Neural progenitor cell (in vitro differentiated cells): ENCODE measurements around the gene ANO4. TPM values are rescaled to one million over a fixed set of nuclear protein-coding genes. Genes with fewer than 3 reads are reported as not detected.

ENCODE experiments used
- DNase-seq: peaks from one replicate; pipeline ENCODE4 v3.0.0-alpha.2; 2016; ENCODE audit warnings: low spot score
- H2AFZ ChIP-seq: fragments of 200-600 bp; sonication (generic); replicated peaks from 2 replicates; pipeline ENCODE4 v1.6.1; 2016; ENCODE audit warnings: antibody characterized with exemption
- H3F3A ChIP-seq: fragments of 200-600 bp; sonication (generic); 2 replicates; pipeline ENCODE4 v1.6.1; 2016; ENCODE audit warnings: antibody characterized with exemption, low read depth
- H3K27ac ChIP-seq: fragments of 200-600 bp; sonication (generic); 2 replicates; pipeline ENCODE4 v1.5.1; 2016; ENCODE audit warnings: mild to moderate bottlenecking
- H3K27me3 ChIP-seq: fragments of 200-600 bp; sonication (generic); 2 replicates; pipeline ENCODE4 v1.6.1; 2016; ENCODE audit warnings: mild to moderate bottlenecking, moderate library complexity
- H3K36me3 ChIP-seq: fragments of 200-600 bp; sonication (generic); 2 replicates; pipeline ENCODE4 v1.5.1; 2016
- H3K4me1 ChIP-seq: fragments of 200-600 bp; sonication (generic); 2 replicates; pipeline ENCODE4 v1.6.1; 2016; ENCODE audit warnings: mixed run types
- H3K4me2 ChIP-seq: fragments of 200-600 bp; sonication (generic); 2 replicates; pipeline ENCODE4 v1.6.1; 2016
- H3K4me3 ChIP-seq: fragments of 200-600 bp; sonication (generic); 2 replicates; pipeline ENCODE4 v1.5.1; 2016
- H3K79me2 ChIP-seq: fragments of 200-600 bp; sonication (generic); 2 replicates; pipeline ENCODE4 v1.6.1; 2016; ENCODE audit warnings: low read depth
- H3K9ac ChIP-seq: fragments of 200-600 bp; sonication (generic); 2 replicates; pipeline ENCODE4 v1.6.1; 2016
- H3K9me3 ChIP-seq: fragments of 200-600 bp; sonication (generic); 2 replicates; pipeline ENCODE4 v1.5.1; 2016; ENCODE audit warnings: low read depth
- H4K20me1 ChIP-seq: fragments of 200-600 bp; sonication (generic); 2 replicates; pipeline ENCODE4 v1.6.1; 2016; ENCODE audit warnings: low read depth
- H3K27ac Mint-ChIP-seq: 3 replicates; pipeline ENCODE4 v1.8.0; 2021; ENCODE audit warnings: mixed read lengths
- H3K27me3 Mint-ChIP-seq: 2 replicates; pipeline ENCODE4 v1.8.0; 2022; ENCODE audit warnings: low read depth, mild to moderate bottlenecking, inconsistent platforms, moderate library complexity, mixed read lengths; ENCODE audit not compliant: insufficient read depth
- H3K36me3 Mint-ChIP-seq: 3 replicates; pipeline ENCODE4 v1.8.0; 2021; ENCODE audit warnings: mixed read lengths
- H3K4me1 Mint-ChIP-seq: 3 replicates; pipeline ENCODE4 v1.8.0; 2021; ENCODE audit warnings: mixed read lengths
- H3K4me3 Mint-ChIP-seq: 3 replicates; pipeline ENCODE4 v1.8.0; 2021; ENCODE audit warnings: mild to moderate bottlenecking, moderate library complexity, mixed read lengths
- H3K9me3 Mint-ChIP-seq: 3 replicates; pipeline ENCODE4 v1.8.0; 2020; ENCODE audit warnings: mixed read lengths
- EZH2 ChIP-seq: fragments of 200-600 bp; sonication (generic); IDR thresholded peaks from 2 replicates; pipeline ENCODE4 v1.6.1; 2017; ENCODE audit warnings: antibody characterized with exemption, mild to moderate bottlenecking, moderate library complexity
- EZH2phosphoT487 ChIP-seq: fragments of 200-600 bp; sonication (generic); IDR thresholded peaks from 2 replicates; pipeline ENCODE4 v1.6.1; 2017; ENCODE audit warnings: antibody characterized with exemption
- total RNA-seq: library from RNA; depleted of rRNA; stranded (reverse); fragments of >200 nt; gene quantifications from 2 replicates; pipeline ENCODE4 v1.2.3, GENCODE V29; 2015; ENCODE audit warnings: low replicate concordance

The ANO4 gene
- total RNA-seq, 1 donor from 2014 or later = not detected

- no peaks in the 10 kb centered on the region for H3K4me1 Mint-ChIP-seq
- TF ChIP-seq EZH2phosphoT487 (no peak), EZH2 (no peak)
- Histone ChIP-seq H3K9ac (no peak overlapping the region), H3K4me1 (no peaks in the 10 kb centered on the region), H3K36me3 (no peaks in the 10 kb centered on the region), H3K27ac (no peak overlapping the region), H4K20me1 (no peaks in the 10 kb centered on the region), H3K9me3 (no peaks in the 10 kb centered on the region), H3K79me2 (no peaks in the 10 kb centered on the region), H3F3A (no peaks in the 10 kb centered on the region), H2AFZ (no peak overlapping the region), H3K4me3 (no peak overlapping the region), H3K4me2 (no peak overlapping the region), H3K27me3 (peaks cover 3% of the 10 kb centered on the region)
- H3K4me3 Mint-ChIP-seq = no peak overlapping the region
- H3K27ac Mint-ChIP-seq = no peak overlapping the region
- no peak for DNase-seq
- H3K27me3 Mint-ChIP-seq = peaks cover 4% of the 10 kb centered on the region
- H3K9me3 Mint-ChIP-seq = no peaks in the 10 kb centered on the region
- H3K36me3 Mint-ChIP-seq = no peaks in the 10 kb centered on the region
These were observed 380.0 kb downstream of the ANO4 start for GRCh38 chr12:101174541-101174940.

Other genes starting within 250 kb of the ANO4 start
- gene GAS2L3, start 221.1 kb upstream of the ANO4 start, total RNA-seq = 40.6 and 57.6 TPM in 2 replicates